ENCODE results near the gene ASCC1. TPM values are rescaled to one million over a fixed set of nuclear protein-coding genes. Genes with fewer than 3 reads are reported as not detected.

Gene ASCC1
- total RNA-seq, 1 donor from 2014 or later: 35.4 TPM

- ATAC-seq (peak; percentile 54), DNase-seq (ENCODE audit: missing footprints) (no peak)
- intact Hi-C loops (cut with DNase I): no loop called here
These were observed 15.2 kb downstream of the ASCC1 start for GRCh38 chr10:72200883-72201282.

GRCh38 chr10:72194949-72195348 lies 21.1 kb downstream of the ASCC1 start:
- DNase-seq (ENCODE audit: missing footprints): no peak
- ATAC-seq: no peak
- intact Hi-C loops (cut with DNase I): no loop called here

- no peak for DNase-seq (ENCODE audit: missing footprints)
- intact Hi-C loops (cut with DNase I): no loop called here
- peak; percentile 23 for ATAC-seq
These were observed 29.1 kb downstream of the ASCC1 start for GRCh38 chr10:72186982-72187330.

- DNase-seq (ENCODE audit: missing footprints) (no peak), ATAC-seq (peak; percentile 95)
- intact Hi-C loops (cut with DNase I): no loop called here
These were observed 29.7 kb downstream of the ASCC1 start for GRCh38 chr10:72186258-72186981.

- intact Hi-C loops (cut with DNase I): no loop called here
- no peak for DNase-seq (ENCODE audit: missing footprints)
- ATAC-seq: no peak
These were observed 31.9 kb downstream of the ASCC1 start for GRCh38 chr10:72184156-72184555.

- intact Hi-C loops (cut with DNase I): no loop called here
- no peak for DNase-seq (ENCODE audit: missing footprints)
- no peak for ATAC-seq
These were observed 38.6 kb downstream of the ASCC1 start for GRCh38 chr10:72177454-72177853.

- DNase-seq (ENCODE audit: missing footprints) (no peak), ATAC-seq (peak; percentile 93)
- intact Hi-C loops (cut with DNase I): no loop called here
These were observed 39.4 kb downstream of the ASCC1 start for GRCh38 chr10:72176701-72177100.

GRCh38 chr10:72175149-72175548 lies 40.9 kb downstream of the ASCC1 start:
- ATAC-seq (no peak), DNase-seq (ENCODE audit: missing footprints) (no peak)
- intact Hi-C loops (cut with DNase I): no loop called here

- no peak for ATAC-seq
- intact Hi-C loops (cut with DNase I): loop anchor here (5.0 kb wide), 1 partner anchor 43 kb away; the partner anchor contains the start of genes ANAPC16 and ASCC1
- DNase-seq (ENCODE audit: missing footprints): no peak
These were observed 41.8 kb downstream of the ASCC1 start for GRCh38 chr10:72174297-72174662.

GRCh38 chr10:72173619-72174296 lies 42.3 kb downstream of the ASCC1 start:
- DNase-seq (ENCODE audit: missing footprints) (no peak), ATAC-seq (no peak)
- intact Hi-C loops (cut with DNase I): loop anchor here (5.0 kb wide), 1 partner anchor 44 kb away; the partner anchor contains the start of genes ANAPC16 and ASCC1

GRCh38 chr10:72173262-72173618 lies 42.8 kb downstream of the ASCC1 start:
- ATAC-seq (no peak), DNase-seq (ENCODE audit: missing footprints) (no peak)
- intact Hi-C loops (cut with DNase I): loop anchor here (5.0 kb wide), 1 partner anchor 44 kb away; the partner anchor contains the start of genes ANAPC16 and ASCC1

GRCh38 chr10:72171175-72171630 lies 44.9 kb downstream of the ASCC1 start:
- DNase-seq (ENCODE audit: missing footprints) (no peak), ATAC-seq (no peak)
- intact Hi-C loops (cut with DNase I): loop anchor here (5.0 kb wide), 1 partner anchor 46 kb away; the partner anchor contains the start of genes ANAPC16 and ASCC1

GRCh38 chr10:72170733-72171132 lies 45.3 kb downstream of the ASCC1 start:
- ATAC-seq: no peak
- DNase-seq (ENCODE audit: missing footprints): no peak
- intact Hi-C loops (cut with DNase I): loop anchor here (5.0 kb wide), 1 partner anchor 47 kb away; the partner anchor contains the start of genes ANAPC16 and ASCC1

- intact Hi-C loops (cut with DNase I): loop anchor here (5.0 kb wide), 1 partner anchor 47 kb away; the partner anchor contains the start of genes ANAPC16 and ASCC1
- ATAC-seq: no peak
- no peak for DNase-seq (ENCODE audit: missing footprints)
These were observed 45.8 kb downstream of the ASCC1 start for GRCh38 chr10:72170263-72170662.

GRCh38 chr10:72167118-72167517 lies 49.0 kb downstream of the ASCC1 start:
- no peak for ATAC-seq
- no peak for DNase-seq (ENCODE audit: missing footprints)
- intact Hi-C loops (cut with DNase I): no loop called here

GRCh38 chr10:72164617-72165016 lies 51.5 kb downstream of the ASCC1 start:
- no peak for DNase-seq (ENCODE audit: missing footprints)
- ATAC-seq: no peak
- intact Hi-C loops (cut with DNase I): no loop called here

- DNase-seq (ENCODE audit: missing footprints): no peak
- intact Hi-C loops (cut with DNase I): no loop called here
- no peak for ATAC-seq
These were observed 53.1 kb downstream of the ASCC1 start for GRCh38 chr10:72162978-72163377.

GRCh38 chr10:72158176-72158575 lies 57.9 kb downstream of the ASCC1 start:
- intact Hi-C loops (cut with DNase I): no loop called here
- no peak for ATAC-seq
- DNase-seq (ENCODE audit: missing footprints): no peak

- intact Hi-C loops (cut with DNase I): no loop called here
- ATAC-seq (no peak), DNase-seq (ENCODE audit: missing footprints) (no peak)
These were observed 59.9 kb downstream of the ASCC1 start for GRCh38 chr10:72156223-72156622.

GRCh38 chr10:72152286-72152685 lies 63.8 kb downstream of the ASCC1 start:
- no peak for ATAC-seq
- no peak for DNase-seq (ENCODE audit: missing footprints)
- intact Hi-C loops (cut with DNase I): no loop called here

Measured in Right ventricle myocardium inferior (tissue), 1 donor.